BLaER1 treated with 17β-estradiol and CSF1 and Interleukin-3, amounts not matched to agents 10 nM and 100 nM (cell line): ENCODE data around the gene DPYD.

Experiments used
- H3K27ac ChIP-seq, 11 experiments: shearing (Covaris generic); formaldehyde crosslinking; 2 replicates each; pipeline ENCODE4 v1.8.1; 2022
- H3K27me3 ChIP-seq, 11 experiments: shearing (Covaris generic); formaldehyde crosslinking; 2 replicates each; pipeline ENCODE4 v1.8.1; 2022
- H3K36me3 ChIP-seq, 11 experiments: shearing (Covaris generic); formaldehyde crosslinking; 2 replicates each; pipeline ENCODE4 v1.8.1; 2022
- H3K4me1 ChIP-seq, 10 experiments: shearing (Covaris generic); formaldehyde crosslinking; 2 replicates each; pipeline ENCODE4 v1.8.1; 2022
- H3K4me2 ChIP-seq, 11 experiments: shearing (Covaris generic); formaldehyde crosslinking; 2 replicates each; pipeline ENCODE4 v1.8.1; 2022
- H3K4me3 ChIP-seq, 10 experiments: shearing (Covaris generic); formaldehyde crosslinking; 2 replicates each; pipeline ENCODE4 v1.8.1; 2022
- H3K9ac ChIP-seq, 11 experiments: shearing (Covaris generic); formaldehyde crosslinking; 2 replicates each; pipeline ENCODE4 v1.8.1; 2022
- H3K9me3 ChIP-seq, 11 experiments: shearing (Covaris generic); formaldehyde crosslinking; replicated peaks in 1 of 11; 2 replicates each; pipeline ENCODE4 v1.8.1; 2022
- H4K20me1 ChIP-seq, 11 experiments: shearing (Covaris generic); formaldehyde crosslinking; 2 replicates each; pipeline ENCODE4 v1.8.1; 2022
- Cebpa-rat ChIP-seq, 11 experiments: shearing (Covaris generic); IDR thresholded peaks; 2 replicates each; pipeline ENCODE4 v1.8.1; 2022

DPYD gene

DNA sequence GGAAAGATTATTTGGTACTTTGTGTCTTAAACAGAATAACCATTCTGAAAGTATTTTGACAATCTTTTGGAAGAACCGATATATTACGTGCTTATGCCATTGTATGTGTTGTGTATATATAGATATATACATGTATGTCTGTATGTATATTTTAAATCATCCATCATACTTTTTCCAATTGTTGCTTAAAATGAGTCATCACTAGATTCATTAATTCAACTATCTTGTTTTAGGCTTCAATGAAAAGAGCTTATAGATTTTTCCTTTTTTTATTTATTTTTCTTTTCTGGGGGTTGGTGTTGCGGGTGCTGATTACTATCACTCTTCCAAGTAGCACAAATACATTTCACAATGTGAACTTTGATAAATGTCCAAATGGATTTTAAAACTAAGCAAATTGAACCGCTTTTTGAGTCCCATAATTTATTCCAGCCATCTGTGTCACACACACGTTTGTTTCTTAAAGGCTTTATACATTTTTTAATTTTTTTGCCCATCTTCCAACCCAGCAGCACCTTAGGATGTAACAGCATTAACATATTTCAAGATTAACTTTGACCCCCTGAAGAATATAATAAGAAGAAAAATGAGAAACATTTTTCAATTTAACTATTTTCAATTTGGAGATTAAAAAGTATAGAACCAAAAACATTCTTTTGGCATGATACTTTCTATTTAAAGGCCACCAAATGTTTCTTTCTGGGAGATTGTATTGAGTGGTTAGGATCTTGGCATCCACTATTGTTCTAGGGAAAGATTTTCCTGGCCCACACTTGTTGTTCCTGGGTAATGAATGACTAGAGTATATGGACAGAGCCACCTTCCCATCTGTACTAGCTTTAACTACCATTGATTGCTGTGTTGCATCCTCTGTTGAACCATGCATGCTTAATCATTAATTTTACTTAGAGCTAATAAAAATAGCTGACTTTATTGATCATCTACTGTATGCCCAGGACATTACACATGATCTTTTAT lies 9.3 kb upstream of the DPYD start:
- no peak overlapping the region for H3K9ac ChIP-seq
- H4K20me1 ChIP-seq, result no peaks in the 10 kb centered on the region
- H3K4me3 ChIP-seq, result no peak overlapping the region
- no peak overlapping the region for H3K27ac ChIP-seq
- H3K36me3 ChIP-seq, result no peaks in the 10 kb centered on the region
- H3K4me1 ChIP-seq, result no peaks in the 10 kb centered on the region
- no peak overlapping the region for H3K4me2 ChIP-seq
- H3K9me3 ChIP-seq, result no peaks in the 10 kb centered on the region
- no peak for TF ChIP-seq Cebpa-rat (IDR thresholded peaks at IDR 0.05)
- H3K27me3 ChIP-seq, result no peaks in the 10 kb centered on the region

DNA sequence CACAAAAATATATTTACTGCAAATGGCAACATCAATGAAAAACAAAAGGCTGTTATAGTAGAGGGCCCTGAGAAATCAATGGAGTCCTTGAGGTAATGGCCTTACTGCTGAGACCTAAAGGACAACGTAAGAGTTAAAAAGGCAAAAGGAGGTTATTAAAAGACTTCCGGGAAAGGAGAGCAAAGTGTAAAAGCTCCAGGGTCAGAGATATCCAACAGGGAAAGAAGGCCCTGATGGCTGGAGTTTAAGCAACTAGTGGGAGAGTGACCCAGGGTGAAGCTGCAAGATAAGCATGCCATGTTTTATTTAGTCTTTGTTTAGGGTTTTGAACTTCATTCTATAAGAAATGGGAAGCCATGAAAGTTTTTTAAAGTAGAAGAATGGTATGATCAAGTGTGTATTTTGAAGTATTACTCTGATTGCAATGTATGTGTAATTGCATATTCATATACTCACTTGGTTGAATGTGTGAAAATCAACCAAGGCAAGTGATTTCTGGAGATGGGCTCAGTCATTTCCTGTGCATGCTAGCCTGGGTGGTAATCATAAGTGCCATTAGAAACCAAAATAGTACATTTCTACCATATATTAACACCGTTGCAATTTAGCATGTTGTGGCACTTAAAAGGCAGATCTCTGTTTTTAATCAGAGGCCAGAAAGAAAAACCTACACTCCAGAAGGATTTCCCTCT lies 5.3 kb upstream of the DPYD start:
- no peak overlapping the region for H3K9ac ChIP-seq
- no peaks in the 10 kb centered on the region for H4K20me1 ChIP-seq
- H3K27ac ChIP-seq, result no peak overlapping the region
- no peaks in the 10 kb centered on the region for H3K27me3 ChIP-seq
- H3K36me3 ChIP-seq, result no peaks in the 10 kb centered on the region
- H3K4me3 ChIP-seq, result no peak overlapping the region
- H3K9me3 ChIP-seq, result no peaks in the 10 kb centered on the region
- H3K4me2 ChIP-seq, result no peak overlapping the region
- peaks cover 0 to 9% (median 5%) of the 10 kb centered on the region in 10 experiments; a peak in 13 of 20 replicates for H3K4me1 ChIP-seq
- no peak for TF ChIP-seq Cebpa-rat (IDR thresholded peaks at IDR 0.05)

DNA sequence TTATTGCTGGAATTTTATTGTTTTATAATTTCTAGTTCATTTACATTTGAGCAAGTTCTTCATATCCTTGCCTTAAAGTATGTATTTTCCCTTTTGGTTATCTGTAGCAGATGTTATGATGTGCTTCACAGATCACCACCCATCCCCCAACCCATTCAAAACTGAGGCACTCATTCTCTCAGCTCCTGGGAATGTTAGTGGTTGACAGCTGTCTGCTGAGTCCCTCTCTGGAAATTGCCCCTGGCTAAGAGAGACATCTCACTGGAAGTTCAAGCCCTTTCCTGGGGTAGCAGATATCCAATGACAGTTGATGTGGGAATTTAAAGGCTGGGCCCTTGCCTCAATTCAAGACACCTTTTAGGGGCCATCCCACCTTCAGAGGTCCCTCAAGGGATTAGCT lies 4.3 kb upstream of the DPYD start:
- Histone ChIP-seq H4K20me1 (no peaks in the 10 kb centered on the region), H3K36me3 (no peaks in the 10 kb centered on the region), H3K9ac (no peak overlapping the region), H3K4me3 (no peak overlapping the region), H3K4me2 (no peak overlapping the region), H3K27me3 (no peaks in the 10 kb centered on the region), H3K4me1 (peaks cover 0 to 9% (median 6%) of the 10 kb centered on the region in 10 experiments; a peak in 16 of 20 replicates), H3K9me3 (no peaks in the 10 kb centered on the region), H3K27ac (no peak overlapping the region)
- TF ChIP-seq Cebpa-rat (IDR thresholded peaks at IDR 0.05), result no peak

DNA sequence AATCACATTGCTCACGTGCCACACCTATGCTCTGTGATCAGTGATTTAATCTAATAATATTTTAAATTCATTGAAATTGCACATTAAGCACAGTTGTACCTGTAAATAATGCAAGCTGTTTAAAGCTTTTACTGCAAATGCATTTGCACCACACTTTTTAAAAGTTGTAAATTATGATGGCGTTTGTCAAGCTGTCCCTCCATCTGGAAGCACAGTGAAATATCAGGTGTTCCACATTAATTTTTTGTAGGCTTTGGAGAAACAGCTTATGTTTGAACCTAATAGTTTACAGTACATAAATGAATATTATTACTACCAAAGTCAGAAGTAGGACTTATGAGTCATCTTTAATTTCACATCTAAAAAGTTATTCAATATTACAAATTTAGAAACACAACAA lies 3.0 kb upstream of the DPYD start:
- Histone ChIP-seq H3K27ac (no peak overlapping the region), H3K36me3 (no peaks in the 10 kb centered on the region), H3K4me2 (no peak overlapping the region), H3K4me1 (peaks cover 6 to 20% (median 14%) of the 10 kb centered on the region in 10 experiments; a peak in 19 of 20 replicates), H4K20me1 (peaks cover 0 to 6% (median 0%) of the 10 kb centered on the region in 11 experiments; a peak in 2 of 22 replicates), H3K9me3 (no peaks in the 10 kb centered on the region), H3K4me3 (no peak overlapping the region), H3K9ac (no peak overlapping the region), H3K27me3 (no peaks in the 10 kb centered on the region)
- TF ChIP-seq Cebpa-rat (IDR thresholded peaks at IDR 0.05), result no peak

GRCh38 chr1:97920276-97920831 lies 480 bp downstream of the DPYD start:
- H3K4me2 ChIP-seq, result peak overlapping the region; percentile 74 to 98 (median 87)
- H3K27me3 ChIP-seq, result no peaks in the 10 kb centered on the region
- peak overlapping the region; percentile 83 to 90 (median 85) for H3K9ac ChIP-seq
- no peak for TF ChIP-seq Cebpa-rat (IDR thresholded peaks at IDR 0.05)
- peak overlapping the region; percentile 65 to 89 (median 80) for H3K27ac ChIP-seq
- no peaks in the 10 kb centered on the region for H3K9me3 ChIP-seq
- peak overlapping the region; percentile 71 to 95 (median 86) for H3K4me3 ChIP-seq
- H3K36me3 ChIP-seq, result no peaks in the 10 kb centered on the region
- peaks cover 0 to 23% (median 0%) of the 10 kb centered on the region in 11 experiments; a peak in 3 of 22 replicates for H4K20me1 ChIP-seq
- peaks cover 11 to 40% (median 18%) of the 10 kb centered on the region in 10 experiments; a peak in 19 of 20 replicates for H3K4me1 ChIP-seq

GRCh38 chr1:97919585-97920261 lies 1.1 kb downstream of the DPYD start:
- H3K4me3 ChIP-seq, result peak overlapping the region; percentile 71 to 95 (median 86)
- no peaks in the 10 kb centered on the region for H3K36me3 ChIP-seq
- H3K27me3 ChIP-seq, result no peaks in the 10 kb centered on the region
- peak overlapping the region; percentile 65 to 89 (median 80); a peak in 20 of 22 replicates for H3K27ac ChIP-seq
- H3K4me1 ChIP-seq, result peaks cover 11 to 40% (median 18%) of the 10 kb centered on the region in 10 experiments; a peak in 19 of 20 replicates
- H3K9me3 ChIP-seq, result no peaks in the 10 kb centered on the region
- H3K4me2 ChIP-seq, result peak overlapping the region; percentile 74 to 98 (median 87)
- peaks cover 0 to 25% (median 0%) of the 10 kb centered on the region in 11 experiments; a peak in 3 of 22 replicates for H4K20me1 ChIP-seq
- 0 out of 22 replicates have a peak, but pooled peaks of 2 of the 11 experiments have one; percentile 14 to 23 for TF ChIP-seq Cebpa-rat (IDR thresholded peaks at IDR 0.05)
- H3K9ac ChIP-seq, result peak overlapping the region; percentile 83 to 90 (median 85)

DNA sequence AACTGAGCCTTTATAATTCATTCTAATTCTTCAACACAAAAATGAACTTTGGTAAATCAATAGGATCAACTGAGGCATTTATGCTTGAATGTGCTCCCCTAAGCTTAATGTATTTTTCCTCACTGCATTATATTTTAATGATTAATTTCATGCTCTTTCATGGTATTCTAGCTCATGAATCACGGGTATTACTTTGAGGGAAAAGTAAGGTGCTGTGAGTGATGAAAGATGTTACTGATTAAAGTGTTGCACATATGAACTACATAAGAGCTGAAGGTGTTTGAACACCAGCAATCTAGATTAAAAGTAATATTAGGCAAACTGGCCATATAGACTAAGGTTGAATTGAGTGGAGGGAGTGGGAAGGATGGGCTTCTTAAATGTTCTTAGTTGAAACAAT lies 1.9 kb downstream of the DPYD start:
- Histone ChIP-seq H3K27ac (peak overlapping the region in 2 of 11 experiments; percentile 18 to 80; a peak in 2 of 22 replicates), H3K36me3 (peaks cover 0 to 1% (median 0%) of the 10 kb centered on the region in 11 experiments; a peak in 1 of 22 replicates), H3K4me1 (peaks cover 11 to 40% (median 18%) of the 10 kb centered on the region in 10 experiments; a peak in 19 of 20 replicates), H3K4me2 (peak overlapping the region; percentile 74 to 98 (median 87)), H4K20me1 (peaks cover 0 to 33% (median 0%) of the 10 kb centered on the region in 11 experiments; a peak in 3 of 22 replicates), H3K9ac (peak overlapping the region in 3 of 11 experiments; percentile 85 to 90 (median 87); a peak in 7 of 22 replicates), H3K9me3 (no peaks in the 10 kb centered on the region), H3K4me3 (peak overlapping the region in 7 of 10 experiments; percentile 71 to 95 (median 88); a peak in 12 of 20 replicates), H3K27me3 (no peaks in the 10 kb centered on the region)
- no peak for TF ChIP-seq Cebpa-rat (IDR thresholded peaks at IDR 0.05)

DNA sequence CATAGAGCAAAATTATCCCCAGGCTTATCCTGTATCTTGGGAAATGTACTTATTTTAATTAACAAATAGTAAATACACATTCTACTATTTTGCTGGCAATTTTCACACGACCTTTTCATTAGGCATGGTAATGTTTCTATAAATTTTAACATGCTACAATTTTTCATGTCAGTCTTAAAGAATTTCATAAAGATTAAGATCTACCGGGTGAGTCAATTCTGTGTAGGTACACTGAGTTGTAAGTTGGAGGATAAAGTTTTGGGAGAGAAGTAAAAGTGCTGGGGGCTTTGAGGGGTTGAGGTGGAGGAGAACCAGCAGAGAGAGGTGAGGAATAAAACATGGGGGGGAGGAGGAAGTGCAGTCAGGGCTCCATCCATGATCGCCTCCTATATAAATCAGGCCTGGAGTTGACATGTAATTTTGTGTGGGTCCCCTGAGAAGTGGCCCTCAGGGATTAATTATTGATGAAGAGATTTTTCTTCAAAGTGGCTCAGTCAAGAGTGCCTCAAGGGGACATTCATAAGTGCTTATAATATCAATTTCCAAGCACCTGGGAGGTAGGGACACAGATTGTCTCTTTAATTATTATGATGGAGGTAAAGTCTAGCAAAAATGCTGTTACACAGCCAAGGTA lies 7.2 kb downstream of the DPYD start:
- Histone ChIP-seq H3K27ac (no peak overlapping the region), H3K4me1 (peaks cover 0 to 64% (median 9%) of the 10 kb centered on the region in 10 experiments; a peak in 14 of 20 replicates), H3K36me3 (peaks cover 0 to 9% (median 0%) of the 10 kb centered on the region in 11 experiments; a peak in 1 of 22 replicates), H4K20me1 (peaks cover 0 to 49% (median 0%) of the 10 kb centered on the region in 11 experiments; a peak in 4 of 22 replicates), H3K4me2 (no peak overlapping the region), H3K9ac (no peak overlapping the region), H3K27me3 (no peaks in the 10 kb centered on the region), H3K4me3 (no peak overlapping the region), H3K9me3 (no peaks in the 10 kb centered on the region)
- TF ChIP-seq Cebpa-rat (IDR thresholded peaks at IDR 0.05), result no peak
